LNCAP (cell line): ENCODE data around the gene CLEC16A.

Experiments used
- TF ChIP-seq, protein P1 (sequence below): fragments of 450-650 bp; IDR thresholded peaks from 2 replicates; pipeline ENCODE4 v1.5.1; 2017; ENCODE audit warnings: mild to moderate bottlenecking

CLEC16A gene

DNA sequence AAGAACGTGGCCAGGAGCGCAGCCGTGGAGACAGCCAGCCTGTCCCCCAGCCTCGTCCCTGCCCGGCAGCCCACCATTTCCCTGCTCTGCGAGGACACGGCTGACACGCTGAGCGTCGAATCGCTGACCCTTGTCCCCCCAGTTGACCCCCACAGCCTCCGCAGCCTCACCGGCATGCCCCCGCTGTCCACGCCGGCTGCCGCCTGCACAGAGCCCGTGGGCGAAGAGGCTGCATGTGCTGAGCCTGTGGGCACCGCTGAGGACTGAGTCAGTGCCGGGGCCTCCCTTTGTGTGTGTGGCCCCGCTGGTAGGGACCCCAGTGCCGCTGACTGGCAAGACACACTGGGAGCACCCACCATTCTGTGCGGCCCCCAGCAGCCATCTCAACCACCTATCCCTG, 234.1 kb downstream of the CLEC16A start:
- TF ChIP-seq, protein P1, sequence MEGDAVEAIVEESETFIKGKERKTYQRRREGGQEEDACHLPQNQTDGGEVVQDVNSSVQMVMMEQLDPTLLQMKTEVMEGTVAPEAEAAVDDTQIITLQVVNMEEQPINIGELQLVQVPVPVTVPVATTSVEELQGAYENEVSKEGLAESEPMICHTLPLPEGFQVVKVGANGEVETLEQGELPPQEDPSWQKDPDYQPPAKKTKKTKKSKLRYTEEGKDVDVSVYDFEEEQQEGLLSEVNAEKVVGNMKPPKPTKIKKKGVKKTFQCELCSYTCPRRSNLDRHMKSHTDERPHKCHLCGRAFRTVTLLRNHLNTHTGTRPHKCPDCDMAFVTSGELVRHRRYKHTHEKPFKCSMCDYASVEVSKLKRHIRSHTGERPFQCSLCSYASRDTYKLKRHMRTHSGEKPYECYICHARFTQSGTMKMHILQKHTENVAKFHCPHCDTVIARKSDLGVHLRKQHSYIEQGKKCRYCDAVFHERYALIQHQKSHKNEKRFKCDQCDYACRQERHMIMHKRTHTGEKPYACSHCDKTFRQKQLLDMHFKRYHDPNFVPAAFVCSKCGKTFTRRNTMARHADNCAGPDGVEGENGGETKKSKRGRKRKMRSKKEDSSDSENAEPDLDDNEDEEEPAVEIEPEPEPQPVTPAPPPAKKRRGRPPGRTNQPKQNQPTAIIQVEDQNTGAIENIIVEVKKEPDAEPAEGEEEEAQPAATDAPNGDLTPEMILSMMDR: no peak

DNA sequence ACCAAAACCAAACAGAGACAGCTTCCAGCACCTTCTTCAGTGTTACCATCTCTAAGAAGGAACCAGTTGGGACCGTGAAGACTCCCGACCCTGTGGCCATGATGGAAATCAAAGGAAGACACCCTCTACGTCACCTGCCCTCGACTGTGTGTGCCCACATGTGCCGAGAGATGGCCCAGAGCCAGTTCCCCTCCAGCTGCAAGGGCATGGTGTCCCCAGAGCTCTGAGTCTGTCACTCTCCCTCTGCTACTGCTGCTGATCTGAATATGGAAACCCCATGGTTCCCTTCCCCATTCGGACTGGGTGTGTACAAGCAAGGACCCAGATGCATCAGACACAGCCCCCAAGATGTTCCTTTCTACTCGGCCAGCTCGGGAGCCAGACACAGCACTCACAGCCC, 235.2 kb downstream of the CLEC16A start:
- TF ChIP-seq, protein P1: no peak

DNA sequence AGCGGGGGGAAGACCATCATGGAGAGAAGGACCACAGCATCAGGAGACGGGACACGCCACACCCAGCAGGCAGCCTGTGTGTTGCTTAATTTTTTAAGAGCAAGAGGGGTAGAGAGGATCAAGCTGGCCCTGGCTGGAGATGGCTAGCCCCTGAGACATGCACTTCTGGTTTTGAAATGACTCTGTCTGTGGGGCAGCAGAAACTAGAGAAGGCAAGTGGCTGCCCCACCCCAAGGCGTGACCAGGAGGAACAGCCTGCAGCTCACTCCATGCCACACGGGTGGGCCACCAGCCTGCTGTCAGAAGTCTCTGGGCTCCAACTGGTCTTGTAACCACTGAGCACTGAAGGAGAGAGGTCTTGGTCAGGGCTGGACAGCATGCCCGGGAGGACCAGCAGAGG, 236.1 kb downstream of the CLEC16A start:
- TF ChIP-seq, protein P1: no peak

DNA sequence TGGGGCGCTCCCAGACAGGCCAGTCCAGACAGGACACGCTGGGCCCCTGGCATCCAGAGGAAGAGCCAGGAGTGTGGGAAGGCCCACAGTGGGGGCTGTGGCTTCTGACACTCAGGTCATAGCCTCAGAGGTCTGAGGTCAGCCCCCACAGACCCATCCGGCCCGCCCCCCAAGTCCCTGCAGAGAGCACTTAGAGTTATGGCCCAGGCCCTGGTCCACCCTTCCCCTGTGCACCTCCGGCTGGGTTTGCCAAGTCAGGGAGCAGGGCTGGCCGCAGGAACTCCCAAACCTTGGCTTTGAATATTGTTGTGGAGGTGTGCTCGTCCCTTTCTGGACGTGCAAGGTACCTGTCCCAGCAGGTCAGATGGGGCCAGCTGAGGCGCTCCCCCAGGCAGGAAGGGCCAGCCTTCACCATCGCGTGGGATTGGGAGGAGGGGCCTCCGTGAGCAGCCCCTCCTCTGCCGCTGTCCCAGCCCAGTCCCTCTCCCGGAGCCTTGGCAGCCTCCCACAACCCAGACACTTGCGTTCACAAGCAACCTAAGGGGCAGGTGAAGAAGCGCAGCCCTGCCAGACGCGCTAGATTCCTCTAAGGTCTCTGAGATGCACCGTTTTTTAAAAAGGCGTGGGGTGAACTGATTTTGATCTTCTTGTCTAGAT, 237.0 kb downstream of the CLEC16A start:
- TF ChIP-seq, protein P1: no peak

DNA sequence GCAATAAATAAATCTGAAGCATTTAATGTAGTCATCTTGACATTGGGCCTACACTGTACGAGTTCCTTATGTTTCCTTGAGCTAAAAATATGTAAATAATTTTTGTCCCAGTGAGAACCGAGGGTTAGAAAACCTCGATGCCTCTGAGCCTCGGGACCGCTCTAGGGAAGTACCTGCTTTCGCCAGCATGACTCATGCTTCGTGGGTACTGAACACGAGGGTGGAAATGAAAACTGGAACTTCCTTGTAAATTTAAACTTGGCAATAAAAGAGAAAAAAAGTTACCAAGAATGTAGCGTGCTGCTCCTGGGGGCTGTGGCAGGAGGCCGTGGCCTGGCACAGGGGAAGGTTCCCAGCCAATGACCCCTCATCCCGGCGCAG, 237.5 kb downstream of the CLEC16A start:
- TF ChIP-seq, protein P1: no peak

DNA sequence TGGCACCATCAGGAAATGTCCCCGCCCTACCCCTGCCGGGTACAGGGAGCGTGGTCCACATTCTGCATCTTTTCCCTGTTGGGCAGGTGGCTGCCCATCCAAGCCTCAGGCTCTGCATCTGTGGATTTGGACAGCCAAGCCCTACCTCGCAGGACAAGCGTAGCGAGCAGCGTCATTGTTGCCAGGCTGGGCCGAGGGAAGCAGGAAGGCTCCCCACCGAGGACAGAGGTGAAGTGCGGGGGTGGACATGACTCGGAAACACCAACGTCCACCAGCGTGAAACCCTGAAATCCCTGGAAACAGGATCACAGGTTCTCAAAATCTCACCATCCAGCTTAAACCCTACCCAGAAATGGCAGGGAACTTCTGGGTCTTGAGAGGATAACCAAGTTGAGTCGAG, 238.0 kb downstream of the CLEC16A start:
- TF ChIP-seq, protein P1: no peak

DNA sequence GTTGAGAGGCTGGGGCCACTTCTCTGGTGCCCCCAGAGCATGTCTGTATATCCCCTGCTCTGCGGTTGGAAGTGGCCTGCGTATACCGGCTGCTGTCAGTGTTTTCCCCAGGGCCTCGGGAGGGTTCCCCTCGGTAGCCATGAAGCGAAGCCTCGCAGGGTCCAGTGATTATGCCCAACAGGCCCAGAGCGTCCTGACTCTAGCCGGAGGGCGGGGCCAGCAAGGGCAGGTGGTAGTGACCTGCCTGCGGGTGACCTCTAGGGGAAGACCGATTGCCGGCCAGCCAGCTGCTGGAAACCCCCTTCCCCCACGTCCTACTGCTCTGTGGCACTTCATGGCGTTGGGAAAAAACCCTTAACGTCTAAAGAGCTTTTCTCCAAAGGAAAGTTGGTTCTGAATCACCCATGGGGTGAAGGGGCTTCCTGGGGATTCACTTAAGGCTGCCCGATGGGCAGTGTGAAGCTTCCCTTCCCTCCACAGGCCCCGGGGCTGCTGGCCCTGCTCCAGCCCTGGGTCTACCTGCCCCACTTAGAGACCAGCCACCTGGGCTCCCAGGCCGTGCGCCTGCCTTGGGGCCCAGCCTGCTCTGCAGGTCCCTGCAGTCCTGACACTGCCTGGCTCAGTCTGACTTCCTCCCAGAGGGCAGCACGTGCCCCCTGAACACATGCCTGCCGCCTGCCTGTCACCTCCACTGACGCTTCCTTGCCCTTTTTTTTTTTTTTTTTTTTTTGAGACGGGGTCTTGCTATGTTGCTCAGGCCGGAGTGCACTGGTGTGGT, 238.9 kb downstream of the CLEC16A start:
- TF ChIP-seq, protein P1: no peak
